Placental pericyte (primary cell): Measurements from ENCODE around the gene LILRA2. TPM values are rescaled to one million over a fixed set of nuclear protein-coding genes. Genes with fewer than 3 reads are reported as not detected.

Experiments
- small RNA-seq: library from RNA; depleted of rRNA; stranded (forward); fragments of <200 nt; gene quantifications from one replicate; pipeline ENCODE3, GENCODE V24; 2012; ENCODE audit warnings: low replicate concordance
- total RNA-seq: library from RNA; depleted of rRNA; stranded (reverse); fragments of >200 nt; gene quantifications from 2 replicates; pipeline ENCODE4 v1.2.3, GENCODE V29; 2012

The LILRA2 gene
- not detected in 2 replicates for total RNA-seq

DNA sequence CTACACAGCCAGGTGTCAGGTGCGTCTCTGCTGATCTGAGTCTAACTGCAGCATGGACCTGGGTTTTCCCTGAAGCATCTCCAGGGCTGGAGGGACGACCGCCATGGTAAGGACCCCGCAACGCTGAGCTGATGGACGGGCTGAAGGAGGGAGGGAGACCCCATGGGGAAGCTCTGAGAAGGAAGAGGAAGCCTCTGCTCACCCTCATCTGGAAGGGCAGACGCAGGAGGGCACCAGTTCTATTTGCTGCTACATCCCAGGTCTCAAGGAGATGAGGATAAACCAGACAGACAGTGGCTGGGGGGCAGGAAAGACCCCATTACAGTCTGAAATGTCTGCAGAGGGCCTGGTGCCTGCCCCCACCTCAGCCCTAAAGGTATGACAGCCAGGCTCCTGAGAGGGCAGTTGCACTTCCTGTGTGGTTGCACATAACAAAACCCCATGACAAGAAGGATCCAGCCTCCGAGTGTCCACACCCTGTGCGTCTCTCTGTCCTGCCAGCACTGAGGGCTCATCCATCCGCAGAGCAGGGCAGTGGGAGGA lies at the start of gene LILRA2:
TSS of gene LILRA2 (plus strand) at position 461 of the 543 bp plus-strand sequence. CDS start 89 bp downstream, outside the sequence.

DNA sequence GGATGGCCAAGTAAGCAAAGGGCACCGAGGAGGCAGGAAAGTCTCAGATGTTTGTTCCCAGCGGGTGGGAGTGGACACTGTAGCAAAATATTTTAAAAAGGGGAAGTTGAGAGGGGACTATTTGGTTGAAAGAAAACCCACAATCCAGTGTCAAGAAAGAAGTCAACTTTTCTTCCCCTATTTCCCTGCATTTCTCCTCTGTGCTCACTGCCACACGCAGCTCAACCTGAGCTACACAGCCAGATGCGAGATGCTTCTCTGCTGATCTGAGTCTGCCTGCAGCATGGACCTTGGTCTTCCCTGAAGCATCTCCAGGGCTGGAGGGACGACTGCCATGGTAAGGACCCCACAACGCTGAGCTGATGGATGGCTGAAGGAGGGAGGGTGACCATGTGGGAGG lies 19.9 kb downstream of the LILRA2 start, which contains the start of gene LILRA1:
TSS of gene LILRA1 (plus strand) at position 188 of the 400 bp plus-strand sequence. CDS start 613 bp downstream, outside the sequence.

DNA sequence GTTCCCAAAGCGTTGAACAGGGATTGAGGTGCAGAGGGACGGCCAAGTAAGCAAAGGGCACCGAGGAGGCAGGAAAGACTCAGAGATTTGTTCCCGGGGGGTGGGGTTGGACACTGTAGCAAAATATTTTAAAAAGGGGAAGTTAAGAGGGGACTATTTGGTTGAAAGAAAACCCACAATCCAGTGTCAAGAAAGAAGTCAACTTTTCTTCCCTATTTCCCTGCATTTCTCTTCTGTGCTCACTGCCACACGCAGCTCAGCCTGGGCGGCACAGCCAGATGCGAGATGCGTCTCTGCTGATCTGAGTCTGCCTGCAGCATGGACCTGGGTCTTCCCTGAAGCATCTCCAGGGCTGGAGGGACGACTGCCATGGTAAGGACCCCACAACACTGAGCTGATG lies 56.7 kb downstream of the LILRA2 start, which contains the start of gene LILRB1:
TSS of gene LILRB1 (plus strand) at position 223 of the 400 bp plus-strand sequence. CDS start 590 bp downstream, outside the sequence.

Small RNA genes within 50 kb of the gene (small RNA-seq; reads per million reads assigned to genes)
- not detected for gene AC245036.2

Other genes starting within 250 kb of the LILRA2 start
- not detected in 2 replicates for gene LILRA4, start 234.6 kb upstream of the LILRA2 start, total RNA-seq
- not detected in 2 replicates for gene LAIR1, start 208.9 kb upstream of the LILRA2 start, total RNA-seq
- gene TTYH1, start 158.3 kb upstream of the LILRA2 start, total RNA-seq = not detected in 2 replicates
- 56.7 and 85.0 TPM in 2 replicates for gene LENG8, start 124.6 kb upstream of the LILRA2 start, total RNA-seq
- gene LENG9, start 110.0 kb upstream of the LILRA2 start, total RNA-seq = 5.4 and 6.1 TPM in 2 replicates
- gene CDC42EP5, start 100.5 kb upstream of the LILRA2 start, total RNA-seq = 8.5 and 9.4 TPM in 2 replicates
- not detected in 2 replicates for gene LAIR2, start 71.0 kb upstream of the LILRA2 start, total RNA-seq
- not detected in 2 replicates for gene LILRA1, start 19.8 kb downstream of the LILRA2 start, total RNA-seq
- gene LILRB1, start 56.7 kb downstream of the LILRA2 start, total RNA-seq = not detected in 2 replicates
- 0.14 TPM in 1 of 2 replicates, not detected in the other for gene LILRB4, start 89.2 kb downstream of the LILRA2 start, total RNA-seq
- gene KIR3DL3, start 150.7 kb downstream of the LILRA2 start, total RNA-seq = not detected in 2 replicates
- gene KIR2DL3, start 164.7 kb downstream of the LILRA2 start, total RNA-seq = not detected in 2 replicates
- gene KIR2DL1, start 196.0 kb downstream of the LILRA2 start, total RNA-seq = not detected in 2 replicates
- gene KIR2DL4, start 229.8 kb downstream of the LILRA2 start, total RNA-seq = not detected in 2 replicates
- not detected in 2 replicates for gene KIR3DL1, start 242.7 kb downstream of the LILRA2 start, total RNA-seq